HepG2 (cell line): ENCODE measurements around the gene TRPV4. TPM values are rescaled to one million over a fixed set of nuclear protein-coding genes. Genes with fewer than 3 reads are reported as not detected.
A peak's percentile ranks its signal among the peaks of the same experiment; 100 is the strongest.

Experiments
- DRAP1 ChIP-seq: IDR thresholded peaks from 2 replicates; pipeline ENCODE4 v1.6.1; 2016; ENCODE audit warnings: missing genetic modification reagents, missing compliant biosample characterization
- ETV5 ChIP-seq: IDR thresholded peaks from 2 replicates; pipeline ENCODE4 v1.6.1; 2018; ENCODE audit warnings: missing biosample characterization, missing genetic modification reagents, inconsistent platforms, borderline replicate concordance
- FOXA1 ChIP-seq, 2 experiments: fragments of 450-650 bp in 1 of 2; sonication (generic) in 1 of 2; formaldehyde crosslinking in 1 of 2; IDR thresholded peaks; 2 replicates each; pipeline versions ENCODE4 v1.4.0 to v1.6.1; 2016 to 2020; ENCODE audit warnings: missing genetic modification reagents in 1 of 2
- HDAC2 ChIP-seq: sonication (generic); formaldehyde crosslinking; IDR thresholded peaks from 2 replicates; pipeline ENCODE4 v1.4.0; 2020; ENCODE audit warnings: missing genetic modification reagents
- KLF16 ChIP-seq, 2 experiments: sonication (generic) in 1 of 2; formaldehyde crosslinking in 1 of 2; IDR thresholded peaks; 2 replicates each; pipeline versions ENCODE4 v1.6.1 to v1.8.0; 2016 to 2023; ENCODE audit warnings: missing genetic modification reagents in 2 of 2, missing compliant biosample characterization in 1 of 2
- MYC ChIP-seq: sonication (generic); formaldehyde crosslinking; IDR thresholded peaks from 2 replicates; pipeline ENCODE4 v1.9.0; 2021; ENCODE audit warnings: missing genetic modification reagents, borderline replicate concordance
- RELA ChIP-seq: sonication (generic); formaldehyde crosslinking; IDR thresholded peaks from 2 replicates; pipeline ENCODE4 v1.4.0; 2020; ENCODE audit warnings: missing genetic modification reagents
- SIX1 ChIP-seq: sonication (generic); formaldehyde crosslinking; IDR thresholded peaks from 2 replicates; pipeline ENCODE4 v1.4.0; 2020; ENCODE audit warnings: missing genetic modification reagents, borderline replicate concordance
- SMYD3 ChIP-seq: sonication (generic); formaldehyde crosslinking; IDR thresholded peaks from 2 replicates; pipeline ENCODE4 v1.8.1; 2023; ENCODE audit warnings: mild to moderate bottlenecking, missing genetic modification reagents
- SNAPC2 ChIP-seq: sonication (generic); formaldehyde crosslinking; IDR thresholded peaks from 2 replicates; pipeline ENCODE4 v1.8.1; 2022; ENCODE audit warnings: mild to moderate bottlenecking, missing genetic modification reagents
- ZBTB10 ChIP-seq: sonication (generic); formaldehyde crosslinking; IDR thresholded peaks from 2 replicates; pipeline ENCODE4 v1.4.0; 2020; ENCODE audit warnings: missing genetic modification reagents, borderline replicate concordance
- ZBTB4 ChIP-seq: sonication (generic); formaldehyde crosslinking; IDR thresholded peaks from 2 replicates; pipeline ENCODE4 v1.4.0; 2020; ENCODE audit warnings: missing genetic modification reagents, mild to moderate bottlenecking, borderline replicate concordance
- ZNF451 ChIP-seq: sonication (generic); formaldehyde crosslinking; IDR thresholded peaks from 2 replicates; pipeline ENCODE4 v1.5.0; 2020; ENCODE audit warnings: mild to moderate bottlenecking, missing genetic modification reagents
- ZNF543 ChIP-seq: sonication (generic); formaldehyde crosslinking; IDR thresholded peaks from 2 replicates; pipeline ENCODE4 v1.4.0; 2020; ENCODE audit warnings: mild to moderate bottlenecking, missing genetic modification reagents
- ZNF687 ChIP-seq: sonication (generic); formaldehyde crosslinking; IDR thresholded peaks from 2 replicates; pipeline ENCODE4 v1.5.1; 2020; ENCODE audit warnings: mild to moderate bottlenecking, missing genetic modification reagents, moderate library complexity
- ZNF724P ChIP-seq: sonication (generic); formaldehyde crosslinking; IDR thresholded peaks from 2 replicates; pipeline ENCODE4 v1.8.0; 2022; ENCODE audit warnings: missing genetic modification reagents, borderline replicate concordance
- ZSCAN21 ChIP-seq: sonication (generic); formaldehyde crosslinking; IDR thresholded peaks from 2 replicates; pipeline ENCODE4 v1.8.0; 2022; ENCODE audit warnings: mild to moderate bottlenecking, missing genetic modification reagents, moderate library complexity, borderline replicate concordance
- ZSCAN22 ChIP-seq: sonication (generic); formaldehyde crosslinking; IDR thresholded peaks from 2 replicates; pipeline ENCODE4 v1.4.0; 2020; ENCODE audit warnings: mild to moderate bottlenecking, missing genetic modification reagents
- polyA plus RNA-seq, 8 experiments: library from polyadenylated mRNA; depleted of rRNA in 3 of 8; stranded (reverse) in 7 of 8; unstranded in 1 of 8; fragments of >200 nt; fragmentation: Illumina TruSeq in 4 of 8; extraction: Trizol in 4 of 8; gene quantifications; 2 replicates each; pipeline versions ENCODE4 v1.2.1 to v1.2.3, GENCODE V29; 2011 to 2016; ENCODE audit warnings: low read depth in 4 of 8, missing spikeins in 1 of 8, mixed read lengths in 1 of 8; ENCODE audit not compliant: insufficient read depth in 1 of 8
- total RNA-seq, 5 experiments: library from RNA; depleted of rRNA; stranded (reverse); fragments of >200 nt; fragmentation: Illumina TruSeq; extraction: Trizol; gene quantifications; 2 replicates each; pipeline ENCODE4 v1.2.3, GENCODE V29; 2016; ENCODE audit warnings: low read depth in 1 of 5

Gene TRPV4
- total and polyA plus RNA-seq, 2 of the 13 experiments (the other 11 are each of a cell fraction or from before 2014, with no cell fraction given) = 0.66 to 4.7 TPM

GRCh38 chr12:109741970-109742703 is 91.1 kb downstream of the TRPV4 start (continued):
- TF ChIP-seq ZBTB10 (CRISPR knock-in tag) (no peak), FOXA1 (IDR thresholded peaks at IDR 0.05) (no peak), FOXA1 (CRISPR knock-in tag; IDR thresholded peaks at IDR 0.05) (peak; percentile 68), ZNF724P (CRISPR knock-in tag) (no peak), MYC (CRISPR knock-in tag) (peak; percentile 64), RELA (no peak), KLF16 (CRISPR knock-in tag; IDR thresholded peaks at IDR 0.05) (no peak), HDAC2 (CRISPR knock-in tag) (peak; percentile 73), SIX1 (CRISPR knock-in tag) (no peak), ZSCAN21 (CRISPR knock-in tag) (0 out of 2 replicates have a peak, but pooled peaks have one; percentile 33), SMYD3 (no peak), ZNF451 (CRISPR knock-in tag) (0 out of 2 replicates have a peak, but pooled peaks have one; percentile 49), ZSCAN22 (no peak), DRAP1 (CRISPR knock-in tag) (peak; percentile 52; the same call in 1 of the 2 replicates), SNAPC2 (CRISPR knock-in tag) (no peak), ZBTB4 (CRISPR knock-in tag) (peak; percentile 67; the same call in 1 of the 2 replicates), ZNF687 (CRISPR knock-in tag) (peak; percentile 97), ETV5 (CRISPR knock-in tag) (peak; percentile 46; the same call in 1 of the 2 replicates), ZNF543 (0 out of 2 replicates have a peak, but pooled peaks have one; percentile 51)
